ENCODE measurements around the gene RD3L. TPM values are rescaled to one million over a fixed set of nuclear protein-coding genes. Genes with fewer than 3 reads are reported as not detected.
A peak's percentile ranks its signal among the peaks of the same experiment; 100 is the strongest.

The RD3L gene
- total and polyA plus RNA-seq, 9 of the 15 experiments (the other 6 are each of a cell fraction or from before 2014, with no cell fraction given) = 0.14 TPM; not detected in 8

DNA sequence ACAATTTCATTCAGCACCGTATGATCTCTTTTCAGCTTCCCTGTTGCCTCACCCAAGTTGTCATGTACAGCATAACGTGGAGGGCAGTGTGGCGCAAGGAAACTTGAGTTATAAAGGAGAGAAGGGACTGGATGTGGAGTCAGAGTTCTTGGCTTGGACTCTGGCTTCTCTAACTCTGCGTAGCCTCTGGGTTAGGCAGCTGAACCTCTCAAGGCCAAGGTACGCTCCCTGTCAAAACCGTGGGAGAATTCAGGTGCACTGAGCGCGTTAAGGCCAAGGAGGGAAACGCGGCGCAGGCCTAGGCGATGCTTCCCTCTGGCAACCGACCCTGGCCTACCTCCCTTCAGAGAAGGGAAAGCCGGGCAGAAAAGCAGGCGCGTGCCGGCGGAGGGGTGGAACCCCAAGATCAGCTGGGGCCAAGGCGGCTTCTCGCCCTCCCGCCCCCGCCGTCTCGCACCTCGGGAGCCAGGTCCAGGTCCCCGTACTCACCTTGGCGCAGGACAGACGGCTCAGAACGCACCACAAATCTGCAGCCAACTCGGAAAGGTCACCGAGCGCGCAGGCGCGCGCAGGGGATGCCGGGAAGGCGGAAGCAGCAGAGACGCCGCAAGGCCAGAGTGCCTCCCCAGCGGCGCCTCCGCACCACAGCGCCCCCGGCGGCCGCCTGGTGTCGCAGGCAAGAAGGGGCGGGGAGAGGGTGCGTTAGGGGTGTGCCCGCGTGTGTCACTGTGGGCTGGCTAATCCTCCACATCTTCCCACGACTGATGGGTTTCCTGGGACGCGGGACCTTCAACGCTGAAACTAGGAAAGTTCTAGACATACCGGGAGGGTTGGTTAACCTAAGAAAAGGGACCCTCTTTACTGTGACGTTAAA lies 21.1 kb downstream of the RD3L start (continued):
- TF ChIP-seq PHF8 (IDR thresholded peaks at IDR 0.05; ENCODE audit: borderline replicate concordance, low read length) (peak; percentile 91; the same call in 1 of the 2 replicates), MYBL2 (IDR thresholded peaks at IDR 0.05; ENCODE audit: low read depth) (no peak), MYBL2 (CRISPR knock-in tag; IDR thresholded peaks at IDR 0.05; ENCODE audit: borderline replicate concordance) (no peak), KLF6 (CRISPR knock-in tag; IDR thresholded peaks at IDR 0.05; ENCODE audit: borderline replicate concordance) (no peak), RBBP5 (IDR thresholded peaks at IDR 0.05; ENCODE audit: borderline replicate concordance, insufficient read depth, low read length, poor library complexity, severe bottlenecking) (peak; percentile 70), GABPB1 (CRISPR knock-in tag; IDR thresholded peaks at IDR 0.05) (peak; percentile 78; the same call in 1 of the 2 replicates), ZKSCAN1 (IDR thresholded peaks at IDR 0.05; ENCODE audit: low read depth, low read length) (no peak), RAD21 (CRISPR knock-in tag; conservative IDR thresholded peaks at IDR 0.05 in 1 of 2, IDR thresholded peaks at IDR 0.05 in 1 of 2) (peak in 1 of 2 experiments; percentile 20; a peak in 2 of 4 replicates), MAZ (CRISPR knock-in tag; conservative IDR thresholded peaks at IDR 0.05 in 1 of 2, IDR thresholded peaks at IDR 0.05 in 1 of 2) (peak; percentile 75 to 95; a peak in 3 of 4 replicates), SMAD4 (CRISPR knock-in tag; conservative IDR thresholded peaks at IDR 0.05) (peak; percentile 95), JUN (IDR thresholded peaks at IDR 0.05; ENCODE audit: borderline replicate concordance, low read depth, low read length) (peak; percentile 27; the same call in 1 of the 2 replicates), JUN (CRISPR knock-in tag; IDR thresholded peaks at IDR 0.05; ENCODE audit: borderline replicate concordance) (0 out of 2 replicates have a peak, but pooled peaks have one; percentile 18), FOS (IDR thresholded peaks at IDR 0.05; ENCODE audit: extremely low read depth, insufficient read length) (no peak), POLR2A (conservative IDR thresholded peaks at IDR 0.05) (peak; percentile 84), ZFX (CRISPR knock-in tag; IDR thresholded peaks at IDR 0.05) (peak; percentile 82), SP2 (IDR thresholded peaks at IDR 0.05; ENCODE audit: extremely low read depth, low read depth, low read length, poor library complexity, severe bottlenecking) (peak; percentile 83), RBFOX2 (IDR thresholded peaks at IDR 0.05; ENCODE audit: low read depth, low read length) (peak; percentile 86), SMARCE1 (IDR thresholded peaks at IDR 0.05) (0 out of 2 replicates have a peak, but pooled peaks have one; percentile 13)
- TF ChIP-seq, protein P1, sequence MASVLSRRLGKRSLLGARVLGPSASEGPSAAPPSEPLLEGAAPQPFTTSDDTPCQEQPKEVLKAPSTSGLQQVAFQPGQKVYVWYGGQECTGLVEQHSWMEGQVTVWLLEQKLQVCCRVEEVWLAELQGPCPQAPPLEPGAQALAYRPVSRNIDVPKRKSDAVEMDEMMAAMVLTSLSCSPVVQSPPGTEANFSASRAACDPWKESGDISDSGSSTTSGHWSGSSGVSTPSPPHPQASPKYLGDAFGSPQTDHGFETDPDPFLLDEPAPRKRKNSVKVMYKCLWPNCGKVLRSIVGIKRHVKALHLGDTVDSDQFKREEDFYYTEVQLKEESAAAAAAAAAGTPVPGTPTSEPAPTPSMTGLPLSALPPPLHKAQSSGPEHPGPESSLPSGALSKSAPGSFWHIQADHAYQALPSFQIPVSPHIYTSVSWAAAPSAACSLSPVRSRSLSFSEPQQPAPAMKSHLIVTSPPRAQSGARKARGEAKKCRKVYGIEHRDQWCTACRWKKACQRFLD (CRISPR knock-in tag; IDR thresholded peaks at IDR 0.05) = 0 out of 2 replicates have a peak, but pooled peaks have one; percentile 35
- TF ChIP-seq, protein P2, sequence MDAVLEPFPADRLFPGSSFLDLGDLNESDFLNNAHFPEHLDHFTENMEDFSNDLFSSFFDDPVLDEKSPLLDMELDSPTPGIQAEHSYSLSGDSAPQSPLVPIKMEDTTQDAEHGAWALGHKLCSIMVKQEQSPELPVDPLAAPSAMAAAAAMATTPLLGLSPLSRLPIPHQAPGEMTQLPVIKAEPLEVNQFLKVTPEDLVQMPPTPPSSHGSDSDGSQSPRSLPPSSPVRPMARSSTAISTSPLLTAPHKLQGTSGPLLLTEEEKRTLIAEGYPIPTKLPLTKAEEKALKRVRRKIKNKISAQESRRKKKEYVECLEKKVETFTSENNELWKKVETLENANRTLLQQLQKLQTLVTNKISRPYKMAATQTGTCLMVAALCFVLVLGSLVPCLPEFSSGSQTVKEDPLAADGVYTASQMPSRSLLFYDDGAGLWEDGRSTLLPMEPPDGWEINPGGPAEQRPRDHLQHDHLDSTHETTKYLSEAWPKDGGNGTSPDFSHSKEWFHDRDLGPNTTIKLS (IDR thresholded peaks at IDR 0.05; ENCODE audit: borderline replicate concordance, low read depth) = peak; percentile 45; the same call in 1 of the 2 replicates
